ENCODE results near the gene FCN2.

FCN2 gene

GRCh38 chr9:134935056-134935640, 54.5 kb downstream of the FCN2 start:
- no peak for DNase-seq

- no peak for DNase-seq
Measured at GRCh38 chr9:134935701-134936345, 55.2 kb downstream of the FCN2 start.

- DNase-seq: no peak
Measured at GRCh38 chr9:134936346-134937163, 55.9 kb downstream of the FCN2 start.

Measured in stimulated activated naive CD4-positive, alpha-beta T cell (primary cell).